HepG2 (cell line): ENCODE measurements around the gene CCNQ.

Experiments
- CTCF ChIP-seq: sonication (generic); formaldehyde crosslinking; IDR thresholded peaks from 2 replicates; pipeline ENCODE4 v1.5.0; 2020; ENCODE audit warnings: mild to moderate bottlenecking, missing genetic modification reagents, moderate library complexity
- FOXA1 ChIP-seq, 2 experiments: fragments of 450-650 bp in 1 of 2; sonication (generic) in 1 of 2; formaldehyde crosslinking in 1 of 2; IDR thresholded peaks; 2 replicates each; pipeline versions ENCODE4 v1.4.0 to v1.6.1; 2016 to 2020; ENCODE audit warnings: missing genetic modification reagents in 1 of 2
- HNF4A ChIP-seq: sonication (generic); formaldehyde crosslinking; IDR thresholded peaks from 2 replicates; pipeline ENCODE4 v1.4.0; 2020; ENCODE audit warnings: missing genetic modification reagents
- MAZ ChIP-seq, 2 experiments: sonication (generic) in 1 of 2; formaldehyde crosslinking in 1 of 2; IDR thresholded peaks; 2 replicates each; pipeline versions ENCODE4 v1.5.0 to v1.6.1; 2012 to 2020; ENCODE audit warnings: low read depth in 2 of 2, mild to moderate bottlenecking in 2 of 2, borderline replicate concordance in 1 of 2, improper control_type of control experiment in 1 of 2, low read length in 1 of 2, missing genetic modification reagents in 1 of 2, moderate library complexity in 1 of 2
- NCOR1 ChIP-seq: fragments of 200-600 bp; sonication (generic); IDR thresholded peaks from 2 replicates; pipeline ENCODE4 v1.7.0; 2017; ENCODE audit warnings: antibody characterized with exemption, low read length, borderline replicate concordance
- NR1H2 ChIP-seq: sonication (generic); formaldehyde crosslinking; IDR thresholded peaks from 2 replicates; pipeline ENCODE4 v1.8.1; 2022; ENCODE audit warnings: low read depth, missing genetic modification reagents, borderline replicate concordance
- RXRA ChIP-seq: sonication (generic); formaldehyde crosslinking; IDR thresholded peaks from 2 replicates; pipeline ENCODE4 v1.5.1; 2020; ENCODE audit warnings: missing genetic modification reagents
- SMAD9 ChIP-seq: sonication (generic); formaldehyde crosslinking; IDR thresholded peaks from 2 replicates; pipeline ENCODE4 v1.5.1; 2020; ENCODE audit warnings: mild to moderate bottlenecking, missing genetic modification reagents
- SNAI1 ChIP-seq: sonication (generic); formaldehyde crosslinking; IDR thresholded peaks from 2 replicates; pipeline ENCODE4 v1.5.0; 2020; ENCODE audit warnings: mild to moderate bottlenecking, missing genetic modification reagents, borderline replicate concordance
- SP1 ChIP-seq, 2 experiments: fragments of 450-650 bp in 1 of 2; sonication (generic) in 1 of 2; formaldehyde crosslinking in 1 of 2; IDR thresholded peaks; 2 replicates each; pipeline versions ENCODE4 v1.4.0 to v1.6.1; 2016 to 2020; ENCODE audit warnings: missing genetic modification reagents in 1 of 2
- STAT6 ChIP-seq: sonication (generic); formaldehyde crosslinking; IDR thresholded peaks from 2 replicates; pipeline ENCODE4 v1.4.0; 2020; ENCODE audit warnings: missing genetic modification reagents, mild to moderate bottlenecking, borderline replicate concordance
- ZFP37 ChIP-seq: sonication (generic); formaldehyde crosslinking; IDR thresholded peaks from 2 replicates; pipeline ENCODE4 v1.4.0; 2020; ENCODE audit warnings: missing genetic modification reagents, borderline replicate concordance
- ZNF567 ChIP-seq: sonication (generic); formaldehyde crosslinking; IDR thresholded peaks from 2 replicates; pipeline ENCODE4 v1.8.1; 2023; ENCODE audit warnings: mild to moderate bottlenecking, missing genetic modification reagents, borderline replicate concordance
- ZNF784 ChIP-seq: sonication (generic); formaldehyde crosslinking; IDR thresholded peaks from 2 replicates; pipeline ENCODE4 v1.5.1; 2020; ENCODE audit warnings: missing genetic modification reagents, mild to moderate bottlenecking, borderline replicate concordance

- TF ChIP-seq STAT6 (no peak), MAZ (IDR thresholded peaks at IDR 0.05; ENCODE audit: borderline replicate concordance, low read depth, low read length) (no peak), MAZ (CRISPR knock-in tag; IDR thresholded peaks at IDR 0.05; ENCODE audit: low read depth) (no peak), CTCF (CRISPR knock-in tag) (no peak), RXRA (CRISPR knock-in tag) (peak; percentile 32; the same call in 1 of the 2 replicates), FOXA1 (IDR thresholded peaks at IDR 0.05) (no peak), FOXA1 (CRISPR knock-in tag; IDR thresholded peaks at IDR 0.05) (no peak), ZFP37 (no peak), NCOR1 (no peak), HNF4A (peak; percentile 60), SNAI1 (CRISPR knock-in tag) (no peak), SMAD9 (CRISPR knock-in tag) (no peak), ZNF567 (no peak), NR1H2 (no peak), ZNF784 (CRISPR knock-in tag) (no peak), SP1 (IDR thresholded peaks at IDR 0.05) (no peak), SP1 (CRISPR knock-in tag; IDR thresholded peaks at IDR 0.05) (no peak)
Measured at GRCh38 chrX:153645921-153646488, 47.1 kb upstream of the CCNQ start.
